Measurements from ENCODE around the gene SRD5A2.

The SRD5A2 gene

DNA sequence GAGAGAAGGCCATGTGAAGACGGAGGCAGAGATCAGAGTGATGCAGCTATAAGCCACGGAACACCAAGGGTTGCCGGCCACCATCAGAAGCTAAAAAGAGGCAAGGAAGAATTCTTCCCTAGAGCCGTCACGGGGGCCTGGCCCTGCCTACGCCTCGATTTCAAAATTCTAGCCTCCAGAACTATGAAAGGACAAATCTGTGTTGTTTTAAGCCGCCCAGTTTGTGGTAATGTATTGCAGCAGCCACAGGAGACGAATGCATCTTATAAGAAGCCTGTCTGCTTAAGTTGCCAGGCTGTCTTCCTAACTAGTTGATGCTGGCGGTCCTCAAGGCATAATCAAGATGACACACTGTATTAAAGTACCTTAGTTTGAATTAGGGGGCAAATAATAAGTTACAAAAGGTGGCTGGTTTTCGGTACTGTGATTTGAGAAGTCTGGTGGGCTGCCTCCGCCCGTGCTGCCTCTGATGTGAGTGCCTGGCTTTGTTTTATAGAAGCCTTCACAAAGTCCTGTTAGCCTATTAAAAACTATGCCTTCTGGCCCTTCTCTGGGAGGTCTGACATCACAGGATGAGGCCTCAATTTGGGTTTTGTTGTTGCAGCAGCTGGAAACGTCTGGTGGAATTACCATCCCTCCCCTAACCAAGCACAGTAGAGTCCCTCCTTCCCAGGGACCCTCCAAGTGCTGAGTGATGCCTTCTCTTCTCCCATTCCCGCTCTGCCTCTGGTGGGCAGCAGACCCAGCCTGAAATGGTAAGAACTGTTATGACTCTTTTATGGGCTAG, 53.6 kb downstream of the SRD5A2 start:
- H3K4me3 ChIP-seq (ENCODE audit: low read length), result no peak overlapping the region
- DNase-seq (ENCODE audit: low read depth), result peak; percentile 5
- TF ChIP-seq, protein P1, sequence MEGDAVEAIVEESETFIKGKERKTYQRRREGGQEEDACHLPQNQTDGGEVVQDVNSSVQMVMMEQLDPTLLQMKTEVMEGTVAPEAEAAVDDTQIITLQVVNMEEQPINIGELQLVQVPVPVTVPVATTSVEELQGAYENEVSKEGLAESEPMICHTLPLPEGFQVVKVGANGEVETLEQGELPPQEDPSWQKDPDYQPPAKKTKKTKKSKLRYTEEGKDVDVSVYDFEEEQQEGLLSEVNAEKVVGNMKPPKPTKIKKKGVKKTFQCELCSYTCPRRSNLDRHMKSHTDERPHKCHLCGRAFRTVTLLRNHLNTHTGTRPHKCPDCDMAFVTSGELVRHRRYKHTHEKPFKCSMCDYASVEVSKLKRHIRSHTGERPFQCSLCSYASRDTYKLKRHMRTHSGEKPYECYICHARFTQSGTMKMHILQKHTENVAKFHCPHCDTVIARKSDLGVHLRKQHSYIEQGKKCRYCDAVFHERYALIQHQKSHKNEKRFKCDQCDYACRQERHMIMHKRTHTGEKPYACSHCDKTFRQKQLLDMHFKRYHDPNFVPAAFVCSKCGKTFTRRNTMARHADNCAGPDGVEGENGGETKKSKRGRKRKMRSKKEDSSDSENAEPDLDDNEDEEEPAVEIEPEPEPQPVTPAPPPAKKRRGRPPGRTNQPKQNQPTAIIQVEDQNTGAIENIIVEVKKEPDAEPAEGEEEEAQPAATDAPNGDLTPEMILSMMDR (conservative IDR thresholded peaks at IDR 0.05; ENCODE audit: low read length), result no peak

DNA sequence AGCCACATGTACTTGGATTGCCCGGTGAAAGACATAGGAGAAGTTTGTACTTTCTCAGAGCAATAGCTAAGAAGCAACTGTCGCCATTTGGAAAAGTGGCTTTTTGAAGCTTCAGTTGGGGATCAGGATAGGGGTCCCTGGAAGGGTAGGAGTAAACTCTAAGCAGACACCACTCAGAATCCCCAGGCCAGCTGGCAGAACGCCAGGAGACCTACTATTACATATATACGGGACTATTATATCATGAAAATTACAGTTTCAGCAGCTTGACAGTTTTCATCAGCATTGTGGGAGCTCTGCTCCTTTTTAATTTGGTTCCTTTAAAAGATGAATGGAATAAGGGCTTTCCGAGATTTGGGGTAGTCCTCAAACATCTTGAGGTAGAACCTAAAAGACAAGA, 54.9 kb downstream of the SRD5A2 start:
- no peak overlapping the region for H3K4me3 ChIP-seq (ENCODE audit: low read length)
- DNase-seq (ENCODE audit: low read depth), result no peak
- TF ChIP-seq, protein P1 (conservative IDR thresholded peaks at IDR 0.05; ENCODE audit: low read length), result no peak

DNA sequence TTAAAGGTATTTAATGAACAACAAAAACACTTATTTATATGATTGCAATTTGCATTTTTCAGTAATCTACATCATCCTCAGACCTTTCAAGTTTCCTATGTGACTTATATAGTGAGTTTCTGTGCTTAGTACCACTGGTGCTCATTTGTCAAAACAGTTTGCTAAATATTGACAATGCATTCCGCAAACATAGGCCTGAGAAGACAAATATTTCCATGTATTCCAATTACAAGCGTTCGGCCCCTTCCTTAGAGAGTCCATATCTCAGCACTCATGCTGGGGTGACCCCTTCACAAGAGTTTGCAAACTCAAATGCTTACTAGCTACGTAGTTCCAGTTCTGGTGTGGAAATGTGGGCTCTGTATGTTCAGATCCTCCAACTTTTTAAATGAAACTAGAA, 56.1 kb downstream of the SRD5A2 start:
- no peak overlapping the region for H3K4me3 ChIP-seq (ENCODE audit: low read length)
- no peak for DNase-seq (ENCODE audit: low read depth)
- TF ChIP-seq, protein P1 (conservative IDR thresholded peaks at IDR 0.05; ENCODE audit: low read length), result no peak

DNA sequence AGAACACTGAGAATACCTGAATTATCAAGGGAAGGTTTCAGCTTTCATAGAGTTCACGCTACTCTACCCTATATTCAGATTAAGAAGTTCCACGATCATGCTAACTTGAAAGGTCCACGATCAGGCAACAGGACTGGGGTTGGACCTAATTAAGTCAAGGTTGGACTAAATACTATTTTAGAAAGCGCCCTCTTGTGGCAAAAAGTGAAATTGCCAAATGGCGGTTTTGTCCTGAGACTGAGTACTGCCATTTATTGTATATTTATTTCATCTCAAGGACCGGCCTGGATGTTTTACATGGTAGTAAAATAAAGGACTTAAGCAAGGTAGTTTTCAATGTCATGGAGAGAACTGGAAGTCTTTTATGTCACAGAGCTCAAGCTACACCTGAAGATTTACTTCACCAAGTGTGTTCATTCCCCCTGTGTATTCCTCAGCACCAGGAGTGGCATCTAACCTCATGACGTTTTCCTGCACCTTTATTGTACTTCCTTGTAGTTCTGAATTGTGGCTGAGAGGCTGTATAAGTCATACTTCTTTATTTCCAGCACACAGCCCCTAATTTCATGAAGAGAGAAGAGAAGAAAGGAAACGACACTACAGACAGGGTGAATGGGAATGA, 56.8 kb downstream of the SRD5A2 start:
- DNase-seq (ENCODE audit: low read depth), result peak; percentile 54
- H3K4me3 ChIP-seq (ENCODE audit: low read length), result no peak overlapping the region
- TF ChIP-seq, protein P1 (conservative IDR thresholded peaks at IDR 0.05; ENCODE audit: low read length), result peak; percentile 79

DNA sequence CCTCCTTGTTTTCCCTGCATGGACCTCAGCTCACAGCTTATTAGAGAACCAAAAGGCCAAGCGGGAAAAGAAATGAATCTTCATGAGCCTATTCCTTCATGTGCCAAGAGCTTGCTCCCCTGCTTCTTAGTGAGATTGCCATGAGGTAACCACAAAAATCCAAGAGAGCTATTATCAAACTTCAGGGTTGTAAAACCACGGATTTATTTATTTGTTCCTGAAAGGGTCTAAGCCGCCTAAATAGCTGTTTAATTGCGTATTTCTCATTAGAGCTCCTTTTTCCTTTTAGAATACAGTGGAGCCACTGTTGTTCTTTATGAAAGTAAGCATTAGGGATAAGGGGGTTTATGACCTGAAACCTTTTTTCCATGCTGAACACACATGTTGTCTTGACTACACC, 58.0 kb downstream of the SRD5A2 start:
- DNase-seq (ENCODE audit: low read depth), result peak; percentile 32
- TF ChIP-seq, protein P1 (conservative IDR thresholded peaks at IDR 0.05; ENCODE audit: low read length), result no peak
- no peak overlapping the region for H3K4me3 ChIP-seq (ENCODE audit: low read length)

DNA sequence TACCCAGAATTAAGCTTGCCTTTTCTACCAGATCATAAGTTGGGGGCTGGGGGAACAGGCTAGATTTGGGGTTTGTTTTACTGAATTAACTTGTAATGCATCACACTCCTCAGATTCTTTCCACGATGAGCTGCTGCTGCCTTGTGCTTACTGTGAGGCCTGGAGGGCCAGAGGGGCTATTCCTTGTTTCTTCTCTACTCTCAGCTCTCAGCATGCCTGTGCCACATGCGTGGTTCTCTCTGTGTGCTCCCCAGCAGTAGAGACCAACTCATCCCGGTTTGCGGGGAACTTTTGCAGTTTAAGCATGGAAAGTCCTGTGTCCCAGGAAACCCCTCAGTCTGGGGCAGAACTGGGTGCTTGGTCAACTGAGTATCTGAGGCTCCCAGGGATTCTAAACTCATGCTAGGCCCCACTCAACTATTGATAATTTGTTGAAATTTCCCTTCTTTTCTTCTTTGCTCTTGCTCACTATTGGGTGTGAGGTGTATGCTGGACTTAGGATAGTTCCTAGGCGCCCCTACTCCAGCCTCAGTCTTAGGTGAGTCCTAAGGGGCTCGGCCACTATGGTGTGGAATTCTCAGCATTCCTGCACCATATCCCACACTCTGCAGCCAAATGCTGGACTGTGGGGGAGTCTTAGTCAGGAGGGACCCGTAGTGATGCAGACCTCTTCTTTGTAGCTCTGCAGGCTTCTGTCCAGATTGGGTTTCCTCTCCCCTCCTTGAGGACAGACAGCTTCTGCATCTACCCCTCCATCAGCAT, 63.1 kb downstream of the SRD5A2 start:
- TF ChIP-seq, protein P1 (conservative IDR thresholded peaks at IDR 0.05; ENCODE audit: low read length), result no peak
- no peak for DNase-seq (ENCODE audit: low read depth)
- no peak overlapping the region for H3K4me3 ChIP-seq (ENCODE audit: low read length)
